ENCODE results near the gene NEUROG2.

GRCh38 chr4:112564706-112565270 is 48.8 kb upstream of the NEUROG2 start:
- TF ChIP-seq, protein P1, sequence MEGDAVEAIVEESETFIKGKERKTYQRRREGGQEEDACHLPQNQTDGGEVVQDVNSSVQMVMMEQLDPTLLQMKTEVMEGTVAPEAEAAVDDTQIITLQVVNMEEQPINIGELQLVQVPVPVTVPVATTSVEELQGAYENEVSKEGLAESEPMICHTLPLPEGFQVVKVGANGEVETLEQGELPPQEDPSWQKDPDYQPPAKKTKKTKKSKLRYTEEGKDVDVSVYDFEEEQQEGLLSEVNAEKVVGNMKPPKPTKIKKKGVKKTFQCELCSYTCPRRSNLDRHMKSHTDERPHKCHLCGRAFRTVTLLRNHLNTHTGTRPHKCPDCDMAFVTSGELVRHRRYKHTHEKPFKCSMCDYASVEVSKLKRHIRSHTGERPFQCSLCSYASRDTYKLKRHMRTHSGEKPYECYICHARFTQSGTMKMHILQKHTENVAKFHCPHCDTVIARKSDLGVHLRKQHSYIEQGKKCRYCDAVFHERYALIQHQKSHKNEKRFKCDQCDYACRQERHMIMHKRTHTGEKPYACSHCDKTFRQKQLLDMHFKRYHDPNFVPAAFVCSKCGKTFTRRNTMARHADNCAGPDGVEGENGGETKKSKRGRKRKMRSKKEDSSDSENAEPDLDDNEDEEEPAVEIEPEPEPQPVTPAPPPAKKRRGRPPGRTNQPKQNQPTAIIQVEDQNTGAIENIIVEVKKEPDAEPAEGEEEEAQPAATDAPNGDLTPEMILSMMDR (IDR thresholded peaks at IDR 0.05; ENCODE audit: borderline replicate concordance, extremely low read depth, low read length, poor library complexity, severe bottlenecking): peak; percentile 21
- TF ChIP-seq EZH2 (IDR thresholded peaks at IDR 0.05; ENCODE audit: borderline replicate concordance, low read depth, low read length, severe bottlenecking): no peak

Data from DND-41 (cell line).